Transverse colon (tissue), 4 donors: ENCODE measurements around the gene NQO2. TPM values are rescaled to one million over a fixed set of nuclear protein-coding genes. Genes with fewer than 3 reads are reported as not detected.
"Not testable (repeated sequence)": the region's sequence is repeated elsewhere in the genome, so short reads cannot be mapped to it uniquely, and the experiment has no call there.

ENCODE experiments used
- DNase-seq: peaks from one replicate; pipeline ENCODE4 v3.0.0-alpha.2; 2019
- H3K27ac ChIP-seq, 4 donors: fragments of 200-600 bp; sonication (generic); 2 replicates each; pipeline ENCODE4 v1.5.1; 2016 to 2018; ENCODE audit warnings: inconsistent platforms in 4 of 4
- H3K27me3 ChIP-seq: fragments of 200-600 bp; sonication (generic); 2 replicates; pipeline ENCODE4 v1.5.1; 2017; ENCODE audit warnings: inconsistent platforms
- H3K36me3 ChIP-seq, 4 donors: fragments of 200-600 bp; sonication (generic); 2 replicates each; pipeline ENCODE4 v1.5.1; 2017 to 2019; ENCODE audit warnings: inconsistent platforms in 4 of 4
- H3K4me1 ChIP-seq, 4 donors: fragments of 200-600 bp; sonication (generic); 2 replicates each; pipeline ENCODE4 v1.5.1; 2017 to 2020; ENCODE audit warnings: inconsistent platforms in 4 of 4
- H3K4me3 ChIP-seq, 4 donors: fragments of 200-600 bp; sonication (generic); 1 replicate in 1 of 4; 2 replicates in 3 of 4; pipeline versions ENCODE4 v1.5.1 to v1.6.1; 2017 to 2019; ENCODE audit warnings: inconsistent platforms in 4 of 4
- H3K9me3 ChIP-seq, 2 donors: fragments of 200-600 bp; sonication (generic); 2 replicates each; pipeline ENCODE4 v1.5.1; 2017 to 2019; ENCODE audit warnings: inconsistent platforms in 2 of 2
- EP300 ChIP-seq: sonication (generic); formaldehyde crosslinking; IDR thresholded peaks from one replicate; pipeline ENCODE4 v1.6.1; 2017; ENCODE audit warnings: antibody characterized with exemption, low read depth
- POLR2A ChIP-seq: fragments of 450-650 bp; IDR thresholded peaks from one replicate; pipeline ENCODE4 v1.6.1; 2016; ENCODE audit warnings: antibody characterized with exemption, mild to moderate bottlenecking, moderate library complexity
- POLR2AphosphoS5 ChIP-seq, 3 donors: sonication (generic); formaldehyde crosslinking; IDR thresholded peaks; one replicate each; pipeline ENCODE4 v1.6.1; 2016; ENCODE audit warnings: antibody characterized with exemption in 3 of 3
- WGBS, 2 donors: methylation state at CpG; one replicate each; pipeline ENCODE4 v1.1.5; 2018; ENCODE audit warnings: low coverage in 1 of 2; 5-methylcytosine and 5-hydroxymethylcytosine counted together
- in situ Hi-C, 4 donors: fragments of 200-750 bp; cut with MboI; loops; one replicate each; pipeline versions ENCODE4 v1.15.0 to v1.15.1; 2017; ENCODE audit warnings: low sequenced_read_pairs in 3 of 4, low pct_ligation_motif_present in 1 of 4, low pct_unique_long_range_greater_than_20kb in 1 of 4
- intact Hi-C: fragments of 100-400 bp; cut with DNase I; formaldehyde crosslinking; loops from one replicate; pipeline ENCODE4 v1.15.1; 2023; ENCODE audit warnings: low total_unique reads
- total RNA-seq, 4 donors: library from RNA; depleted of rRNA; stranded (reverse); fragments of >200 nt; gene quantifications; one replicate each; pipeline ENCODE4 v1.1.0, GENCODE V29; 2016
- TF ChIP-seq, protein P1 (sequence below), 5 experiments: fragments of 200-600 bp in 3 of 5; fragments of 450-650 bp in 2 of 5; sonication (generic) in 3 of 5; IDR thresholded peaks; 1 replicate in 2 of 5; 2 replicates in 3 of 5; pipeline ENCODE4 v1.5.1; 2016 to 2017; ENCODE audit warnings: antibody characterized with exemption in 5 of 5, inconsistent platforms in 3 of 5, mild to moderate bottlenecking in 2 of 5, moderate library complexity in 1 of 5

Gene NQO2
- total RNA-seq, 4 donors from 2014 or later: 1.00 to 9.7 (median 7.2) TPM

DNA sequence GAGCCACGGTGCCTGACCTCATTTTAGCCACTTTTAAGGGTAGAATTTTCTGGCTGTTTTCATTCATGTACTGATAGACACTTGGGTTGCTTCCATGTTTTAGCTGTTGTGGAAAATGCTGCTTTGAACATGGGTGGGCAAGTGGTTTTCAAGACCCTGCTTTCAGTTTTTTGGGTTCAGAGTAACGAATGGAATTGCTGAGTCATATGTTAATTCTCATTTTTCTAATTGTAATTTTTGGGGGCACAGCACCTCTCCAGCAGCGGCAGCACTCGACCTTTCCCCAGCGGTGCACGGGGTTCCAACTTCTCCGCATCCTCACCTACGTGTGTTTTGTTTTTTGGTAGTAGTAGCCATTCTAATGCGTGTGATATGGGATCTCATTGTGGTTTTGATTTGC, 5.4 kb downstream of the NQO2 start:
- H3K27ac ChIP-seq: no peak overlapping the region
- peaks cover 0 to 15% (median 7%) of the 10 kb centered on the region in 4 donors for H3K4me1 ChIP-seq
- 88 to 91% methylated on average over 5 to 9 of the region's 9 CpGs for WGBS, 2 donors
- H3K27me3 ChIP-seq: no peaks in the 10 kb centered on the region
- peaks cover 0 to 10% (median 2%) of the 10 kb centered on the region in 4 donors for H3K36me3 ChIP-seq
- H3K9me3 ChIP-seq: no peaks in the 10 kb centered on the region
- intact Hi-C loops (no loop called here), in situ Hi-C loops (loop anchor here in 1 of 4 donors (10.0 kb wide), 1 partner anchor 50 kb away; no protein-coding TSS in a partner anchor)
- TF ChIP-seq, protein P1, sequence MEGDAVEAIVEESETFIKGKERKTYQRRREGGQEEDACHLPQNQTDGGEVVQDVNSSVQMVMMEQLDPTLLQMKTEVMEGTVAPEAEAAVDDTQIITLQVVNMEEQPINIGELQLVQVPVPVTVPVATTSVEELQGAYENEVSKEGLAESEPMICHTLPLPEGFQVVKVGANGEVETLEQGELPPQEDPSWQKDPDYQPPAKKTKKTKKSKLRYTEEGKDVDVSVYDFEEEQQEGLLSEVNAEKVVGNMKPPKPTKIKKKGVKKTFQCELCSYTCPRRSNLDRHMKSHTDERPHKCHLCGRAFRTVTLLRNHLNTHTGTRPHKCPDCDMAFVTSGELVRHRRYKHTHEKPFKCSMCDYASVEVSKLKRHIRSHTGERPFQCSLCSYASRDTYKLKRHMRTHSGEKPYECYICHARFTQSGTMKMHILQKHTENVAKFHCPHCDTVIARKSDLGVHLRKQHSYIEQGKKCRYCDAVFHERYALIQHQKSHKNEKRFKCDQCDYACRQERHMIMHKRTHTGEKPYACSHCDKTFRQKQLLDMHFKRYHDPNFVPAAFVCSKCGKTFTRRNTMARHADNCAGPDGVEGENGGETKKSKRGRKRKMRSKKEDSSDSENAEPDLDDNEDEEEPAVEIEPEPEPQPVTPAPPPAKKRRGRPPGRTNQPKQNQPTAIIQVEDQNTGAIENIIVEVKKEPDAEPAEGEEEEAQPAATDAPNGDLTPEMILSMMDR (IDR thresholded peaks at IDR 0.05): no peak
- no peak for TF ChIP-seq POLR2A
- TF ChIP-seq EP300: no peak
- TF ChIP-seq POLR2AphosphoS5 (IDR thresholded peaks at IDR 0.05): no peak
- DNase-seq: no peak
- no peak overlapping the region for H3K4me3 ChIP-seq

DNA sequence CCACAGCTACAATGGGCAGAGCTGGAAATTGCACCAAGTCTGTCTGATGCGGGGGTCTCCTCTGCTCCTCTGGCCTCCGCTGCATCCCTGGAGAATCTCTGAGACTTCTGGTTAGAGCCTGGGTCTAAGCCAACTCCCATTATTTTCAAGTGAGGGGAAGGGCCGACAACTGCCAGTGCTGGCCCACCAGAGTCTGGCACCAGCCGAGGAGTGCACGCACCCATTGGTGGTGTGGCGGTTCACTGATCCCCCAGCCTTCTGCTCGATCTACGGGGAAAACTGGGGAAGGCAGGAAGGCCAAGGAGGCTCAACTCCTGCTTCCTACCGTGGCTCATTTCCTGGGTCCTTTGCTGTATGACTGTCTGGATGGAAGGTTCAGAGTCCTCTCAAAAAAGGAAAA, 6.2 kb downstream of the NQO2 start:
- DNase-seq: no peak
- H3K9me3 ChIP-seq: peaks cover 0 to 4% of the 10 kb centered on the region in 2 donors
- no peak overlapping the region for H3K27ac ChIP-seq
- in situ Hi-C loops (loop anchor here in 1 of 4 donors (10.0 kb wide), 1 partner anchor 49 kb away; no protein-coding TSS in a partner anchor), intact Hi-C loops (no loop called here)
- H3K4me1 ChIP-seq: peaks cover 0 to 8% (median 1%) of the 10 kb centered on the region in 4 donors
- H3K36me3 ChIP-seq: peaks cover 0 to 18% (median 6%) of the 10 kb centered on the region in 4 donors
- no peak overlapping the region for H3K4me3 ChIP-seq
- WGBS, 2 donors: 93% methylated on average over 9 of the region's 9 CpGs; no CpG with 5 or more reads in 1 of the 2 donors
- TF ChIP-seq POLR2AphosphoS5 (IDR thresholded peaks at IDR 0.05): no peak
- no peak for TF ChIP-seq EP300
- TF ChIP-seq POLR2A: no peak
- TF ChIP-seq, protein P1 (IDR thresholded peaks at IDR 0.05): no peak
- no peaks in the 10 kb centered on the region for H3K27me3 ChIP-seq

DNA sequence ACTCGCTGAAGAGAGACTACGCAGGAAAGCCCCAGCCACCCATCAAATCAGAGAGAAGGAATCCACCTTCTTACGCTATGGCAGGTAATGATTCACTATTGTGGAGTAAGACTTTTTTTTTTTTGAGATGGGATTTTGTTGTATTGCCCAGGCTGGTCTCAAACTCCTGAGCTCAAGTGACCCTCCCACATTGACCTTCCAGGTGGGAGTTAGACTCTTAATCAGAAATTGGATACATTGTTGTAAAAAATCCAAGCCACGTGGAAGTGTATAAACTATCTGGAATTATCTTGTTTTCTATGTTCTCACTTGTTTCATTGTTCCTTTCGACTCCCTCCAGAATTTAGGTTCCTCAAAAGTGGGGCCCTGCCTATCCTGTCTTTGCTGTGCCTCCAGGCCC, 6.8 kb downstream of the NQO2 start:
- in situ Hi-C loops: loop anchor here in 1 of 4 donors (10.0 kb wide), 1 partner anchor 48 kb away; no protein-coding TSS in a partner anchor
- Histone ChIP-seq H3K36me3 (peaks cover 0 to 24% (median 7%) of the 10 kb centered on the region in 4 donors), H3K27me3 (no peaks in the 10 kb centered on the region), H3K4me3 (no peak overlapping the region), H3K9me3 (peaks cover 5 to 8% of the 10 kb centered on the region in 2 donors), H3K27ac (no peak overlapping the region), H3K4me1 (peaks cover 0 to 4% (median 1%) of the 10 kb centered on the region in 4 donors)
- TF ChIP-seq, protein P1 (IDR thresholded peaks at IDR 0.05): no peak
- TF ChIP-seq POLR2AphosphoS5 (IDR thresholded peaks at IDR 0.05): no peak
- no peak for TF ChIP-seq POLR2A
- TF ChIP-seq EP300: no peak
- intact Hi-C loops: no loop called here
- no peak for DNase-seq
- 76 to 96% methylated on average over 2 to 5 of the region's 5 CpGs for WGBS, 2 donors

DNA sequence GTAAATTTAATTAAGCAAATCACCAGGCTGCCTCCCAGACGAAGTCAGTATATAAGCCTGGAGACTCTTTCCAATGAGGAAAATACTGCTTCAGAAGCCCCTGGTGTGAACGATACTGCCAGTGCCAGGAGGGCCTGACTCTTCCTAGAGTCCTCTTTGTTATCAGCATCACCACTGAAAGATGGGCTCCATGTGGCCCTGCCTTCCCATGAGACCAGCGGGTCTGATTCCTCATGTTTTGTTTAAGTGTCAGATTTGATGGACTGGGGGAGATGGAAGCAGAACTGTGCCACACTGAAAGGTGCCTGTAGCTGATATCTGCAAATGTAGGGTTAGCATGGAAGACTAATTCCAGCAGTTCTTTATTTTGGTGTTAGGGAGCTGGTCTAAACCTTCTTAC, 7.9 kb downstream of the NQO2 start:
- DNase-seq: no peak
- intact Hi-C loops: no loop called here
- no peaks in the 10 kb centered on the region for H3K27me3 ChIP-seq
- H3K4me3 ChIP-seq: no peak overlapping the region
- TF ChIP-seq POLR2AphosphoS5 (IDR thresholded peaks at IDR 0.05): no peak
- no peak for TF ChIP-seq EP300
- TF ChIP-seq, protein P1 (IDR thresholded peaks at IDR 0.05): no peak
- TF ChIP-seq POLR2A: no peak
- WGBS, 2 donors: 80 to 94% methylated on average over 1 to 3 of the region's 3 CpGs
- in situ Hi-C loops: loop anchor here in 1 of 4 donors (10.0 kb wide), 1 partner anchor 47 kb away; no protein-coding TSS in a partner anchor
- H3K36me3 ChIP-seq: peaks cover 0 to 28% (median 7%) of the 10 kb centered on the region in 4 donors
- no peak overlapping the region for H3K27ac ChIP-seq
- no peaks in the 10 kb centered on the region for H3K4me1 ChIP-seq
- peaks cover 14 to 15% of the 10 kb centered on the region in 2 donors for H3K9me3 ChIP-seq

DNA sequence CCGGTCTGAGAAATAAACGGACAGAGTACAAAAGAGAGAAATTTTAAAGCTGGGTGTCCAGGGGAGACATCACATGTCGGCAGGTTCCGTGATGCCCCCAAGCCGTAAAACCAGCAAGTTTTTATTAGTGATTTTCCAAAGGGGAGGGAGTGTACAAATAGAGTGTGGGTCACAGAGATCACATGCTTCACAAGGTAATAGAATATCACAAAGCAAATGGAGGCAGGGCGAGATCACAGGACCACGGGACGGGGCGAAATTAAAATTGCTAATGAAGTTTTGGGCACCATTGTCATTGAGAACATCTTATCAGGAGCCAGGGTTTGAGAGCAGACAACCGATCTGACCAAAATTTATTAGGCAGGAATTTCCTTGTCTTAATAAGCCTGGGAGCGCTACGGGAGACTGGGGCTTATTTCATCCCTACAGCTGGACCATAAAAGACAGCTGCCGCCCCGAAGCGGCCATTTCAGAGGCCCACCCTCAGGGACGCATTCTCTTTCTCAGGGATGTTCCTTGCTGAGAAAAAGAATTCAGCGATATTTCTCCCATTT, 9.1 kb downstream of the NQO2 start:
- 95 to 98% methylated on average over 10 to 17 of the region's 17 CpGs for WGBS, 2 donors

More for the DNA sequence above, 9.1 kb downstream of the NQO2 start:
- H3K36me3 ChIP-seq: peaks cover 0 to 28% (median 7%) of the 10 kb centered on the region in 4 donors
- DNase-seq, H3K4me3 ChIP-seq, H3K27ac ChIP-seq, H3K27me3 ChIP-seq, H3K4me1 ChIP-seq, intact Hi-C loops: not testable (repeated sequence)
- peaks cover 14 to 15% of the 10 kb centered on the region in 2 donors for H3K9me3 ChIP-seq
- in situ Hi-C loops: loop anchor here in 1 of 4 donors (10.0 kb wide), 1 partner anchor 46 kb away; no protein-coding TSS in a partner anchor
